Cardiac muscle cell (in vitro differentiated cells and primary cell): ENCODE results near the gene SLIT1. TPM values are rescaled to one million over a fixed set of nuclear protein-coding genes. Genes with fewer than 3 reads are reported as not detected.

Experiments used
- DNase-seq, 2 donors: peaks; one replicate each; pipeline versions ENCODE4 v3.0.0 to v3.0.0-alpha.2; 2010 to 2017; ENCODE audit warnings: low read depth in 1 of 2, low spot score in 1 of 2
- H3K27ac ChIP-seq: fragments of 200-600 bp; sonication (generic); 2 replicates; pipeline ENCODE4 v1.5.1; 2016
- H3K27me3 ChIP-seq: fragments of 200-600 bp; sonication (generic); 2 replicates; pipeline ENCODE4 v1.6.0; 2016; ENCODE audit warnings: control low read depth
- H3K36me3 ChIP-seq: fragments of 200-600 bp; sonication (generic); 2 replicates; pipeline ENCODE4 v1.5.1; 2016; ENCODE audit warnings: control low read depth
- H3K4me1 ChIP-seq: fragments of 200-600 bp; sonication (generic); 2 replicates; pipeline ENCODE4 v1.8.1; 2017; ENCODE audit warnings: low read depth, mild to moderate bottlenecking, mixed run types
- H3K4me3 ChIP-seq: fragments of 200-600 bp; sonication (generic); 2 replicates; pipeline ENCODE4 v1.5.1; 2016; ENCODE audit warnings: mild to moderate bottlenecking
- H3K9me3 ChIP-seq: fragments of 200-600 bp; sonication (generic); 2 replicates; pipeline ENCODE4 v1.5.1; 2017; ENCODE audit warnings: low read depth, mild to moderate bottlenecking, control low read depth
- CTCF ChIP-seq: IDR thresholded peaks from 2 replicates; pipeline ENCODE4 v1.5.1; 2012; ENCODE audit warnings: low read depth, mild to moderate bottlenecking, low read length
- polyA plus RNA-seq: library from polyadenylated mRNA; unstranded; fragments of >200 nt; fragmentation: Nextera tagmentation; extraction: Ambion mirVana; gene quantifications from 2 replicates; pipeline ENCODE4 v1.2.1, GENCODE V29; 2016
- total RNA-seq: library from RNA; depleted of rRNA; stranded (reverse); fragments of >200 nt; gene quantifications from 2 replicates; pipeline ENCODE4 v1.2.3, GENCODE V29; 2016

SLIT1 gene
- 2.4 and 11.0 TPM in 2 replicates for total RNA-seq
- 3.3 and 5.6 TPM in 2 replicates for polyA plus RNA-seq

- Histone ChIP-seq H3K27ac (no peak within 1 kb of the TSS), H3K4me1 (peaks cover 6% of the 10 kb centered on the region), H3K9me3 (no peaks in the 10 kb centered on the region), H3K36me3 (no peaks in the 10 kb centered on the region), H3K4me3 (peak within 1 kb of the TSS; percentile 45), H3K27me3 (peaks cover 69% of the 10 kb centered on the region)
- peak in 1 of 2 donors; percentile 68 for DNase-seq
- no peak for TF ChIP-seq CTCF
Observed at GRCh38 chr10:97185326-97186058, at the start of gene SLIT1. Gene SLIT1, minus strand, starts transcription at chr10:97185959. Its CDS starts 285 bp downstream, at chr10:97185674.

GRCh38 chr10:97235353-97235752 lies 49.6 kb upstream of the SLIT1 start:
- no peak for DNase-seq
- peaks cover 3% of the 10 kb centered on the region for H3K4me1 ChIP-seq
- H3K27me3 ChIP-seq = no peaks in the 10 kb centered on the region
- no peak for TF ChIP-seq CTCF
- no peaks in the 10 kb centered on the region for H3K36me3 ChIP-seq
- H3K9me3 ChIP-seq = no peaks in the 10 kb centered on the region
- H3K27ac ChIP-seq = no peak overlapping the region
- no peak overlapping the region for H3K4me3 ChIP-seq

GRCh38 chr10:97234400-97234799 lies 48.6 kb upstream of the SLIT1 start:
- peak; percentile 61 to 71 for DNase-seq
- Histone ChIP-seq H3K36me3 (no peaks in the 10 kb centered on the region), H3K4me3 (no peak overlapping the region), H3K27ac (no peak overlapping the region), H3K27me3 (no peaks in the 10 kb centered on the region), H3K9me3 (no peaks in the 10 kb centered on the region), H3K4me1 (peaks cover 11% of the 10 kb centered on the region)
- TF ChIP-seq CTCF = peak; percentile 60

- Histone ChIP-seq H3K27ac (peak overlapping the region; percentile 85), H3K4me3 (no peak overlapping the region), H3K4me1 (peaks cover 11% of the 10 kb centered on the region), H3K36me3 (no peaks in the 10 kb centered on the region), H3K27me3 (no peaks in the 10 kb centered on the region), H3K9me3 (no peaks in the 10 kb centered on the region)
- peak in 1 of 2 donors; percentile 51 for DNase-seq
- no peak for TF ChIP-seq CTCF
Observed at GRCh38 chr10:97230146-97230545, 44.4 kb upstream of the SLIT1 start.

GRCh38 chr10:97229322-97230015 lies 43.7 kb upstream of the SLIT1 start:
- Histone ChIP-seq H3K4me1 (peaks cover 11% of the 10 kb centered on the region), H3K36me3 (no peaks in the 10 kb centered on the region), H3K4me3 (no peak overlapping the region), H3K27me3 (no peaks in the 10 kb centered on the region), H3K27ac (peak overlapping the region; percentile 85), H3K9me3 (no peaks in the 10 kb centered on the region)
- DNase-seq = no peak
- TF ChIP-seq CTCF = no peak
